Measurements from ENCODE around the gene AMZ1.
A peak's percentile ranks its signal among the peaks of the same experiment; 100 is the strongest.

DNA sequence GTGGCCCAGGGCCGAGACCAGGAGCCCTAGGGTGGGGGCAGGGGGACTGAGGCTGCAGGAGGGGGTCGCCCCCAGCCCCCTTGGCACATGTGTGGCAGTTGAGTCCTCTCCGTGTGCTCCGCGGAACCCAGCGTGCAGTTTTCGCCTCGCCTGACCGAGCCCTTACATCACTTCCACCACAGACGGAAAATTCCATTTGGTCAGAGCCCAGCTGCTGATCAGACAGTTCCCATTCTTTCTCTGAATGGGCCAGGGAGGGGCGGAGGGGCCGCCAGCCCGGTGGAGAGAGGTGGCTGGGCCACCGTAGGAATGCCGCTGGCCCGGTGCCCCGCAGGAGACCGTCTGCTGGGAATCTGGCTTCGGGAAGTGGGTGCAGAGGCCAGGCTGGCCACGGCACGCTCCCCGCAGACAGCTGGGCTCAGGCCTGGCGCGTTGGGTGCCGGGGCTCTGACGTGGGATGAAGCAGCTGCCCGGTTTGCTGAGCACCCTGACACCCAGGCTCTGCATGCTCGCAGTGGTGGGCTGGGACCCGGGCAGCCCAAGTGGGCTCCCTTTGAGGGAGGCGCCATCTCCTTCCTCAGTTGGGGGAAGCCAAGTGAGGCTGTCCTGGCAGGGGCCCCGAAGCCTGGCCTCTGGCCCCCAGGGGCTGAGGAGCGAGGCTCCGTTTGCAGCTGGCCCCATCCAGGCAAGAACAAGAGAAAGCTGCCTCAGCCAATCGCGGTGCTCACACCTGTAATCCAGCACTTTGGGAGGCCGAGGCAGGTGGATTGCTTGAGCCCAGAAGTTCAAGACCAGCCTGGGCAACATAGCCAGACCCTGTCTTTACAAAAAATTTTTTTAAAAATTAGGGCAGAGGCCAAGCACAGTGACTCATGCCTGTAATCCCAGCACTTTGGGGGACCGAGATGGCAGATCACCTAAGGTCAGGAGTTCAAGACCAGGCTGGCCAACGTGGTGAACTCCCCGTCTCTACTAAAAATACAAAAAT lies 46.3 kb upstream of the AMZ1 start:
- TF ChIP-seq POLR2AphosphoS5 (IDR thresholded peaks at IDR 0.05; ENCODE audit: low read depth, low read length): no peak
- TF ChIP-seq POLR2A (IDR thresholded peaks at IDR 0.05; ENCODE audit: low read depth, low read length): no peak
- TF ChIP-seq TAF1 (IDR thresholded peaks at IDR 0.05; ENCODE audit: low read depth, low read length): no peak
- peak; percentile 13; the same call in 1 of the 2 replicates for TF ChIP-seq SPI1 (IDR thresholded peaks at IDR 0.05; ENCODE audit: low read depth, low read length)
- peak; percentile 85 for TF ChIP-seq PAX5 (IDR thresholded peaks at IDR 0.05; ENCODE audit: insufficient read depth, low read length, severe bottlenecking)

All from GM12891 (cell line).